ENCODE measurements around the gene FOXK1. TPM values are rescaled to one million over a fixed set of nuclear protein-coding genes. Genes with fewer than 3 reads are reported as not detected.

The FOXK1 gene
- total RNA-seq, 3 donors from 2014 or later: 30.1 to 48.5 (median 33.4) TPM

DNA sequence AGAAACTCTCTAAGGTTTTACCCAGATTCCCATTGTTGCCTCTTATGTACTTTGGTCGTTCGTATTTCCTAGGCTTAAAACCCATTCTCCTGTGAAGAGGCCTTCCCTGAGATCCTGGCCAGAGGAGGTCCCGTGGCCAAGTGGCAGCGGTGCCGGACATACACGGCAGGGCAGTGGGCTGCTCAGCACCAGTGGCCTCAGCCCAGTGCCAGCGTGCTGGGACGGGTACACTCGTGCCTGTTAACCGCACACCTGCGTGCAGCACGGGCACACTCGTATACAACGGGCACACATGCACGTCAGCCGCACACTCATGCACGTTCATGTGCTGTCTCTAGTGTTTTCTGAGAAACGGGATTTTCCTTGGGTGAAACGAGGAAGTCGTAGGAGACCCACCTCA lies 40.2 kb downstream of the FOXK1 start:
- Histone ChIP-seq H3K4me3 (no peak overlapping the region), H3K36me3 (ENCODE audit: low read depth) (no peaks in the 10 kb centered on the region), H3K4me1 (ENCODE audit: low read depth) (peaks cover 5% of the 10 kb centered on the region), H3K9me3 (no peaks in the 10 kb centered on the region)
- TF ChIP-seq, protein P1, sequence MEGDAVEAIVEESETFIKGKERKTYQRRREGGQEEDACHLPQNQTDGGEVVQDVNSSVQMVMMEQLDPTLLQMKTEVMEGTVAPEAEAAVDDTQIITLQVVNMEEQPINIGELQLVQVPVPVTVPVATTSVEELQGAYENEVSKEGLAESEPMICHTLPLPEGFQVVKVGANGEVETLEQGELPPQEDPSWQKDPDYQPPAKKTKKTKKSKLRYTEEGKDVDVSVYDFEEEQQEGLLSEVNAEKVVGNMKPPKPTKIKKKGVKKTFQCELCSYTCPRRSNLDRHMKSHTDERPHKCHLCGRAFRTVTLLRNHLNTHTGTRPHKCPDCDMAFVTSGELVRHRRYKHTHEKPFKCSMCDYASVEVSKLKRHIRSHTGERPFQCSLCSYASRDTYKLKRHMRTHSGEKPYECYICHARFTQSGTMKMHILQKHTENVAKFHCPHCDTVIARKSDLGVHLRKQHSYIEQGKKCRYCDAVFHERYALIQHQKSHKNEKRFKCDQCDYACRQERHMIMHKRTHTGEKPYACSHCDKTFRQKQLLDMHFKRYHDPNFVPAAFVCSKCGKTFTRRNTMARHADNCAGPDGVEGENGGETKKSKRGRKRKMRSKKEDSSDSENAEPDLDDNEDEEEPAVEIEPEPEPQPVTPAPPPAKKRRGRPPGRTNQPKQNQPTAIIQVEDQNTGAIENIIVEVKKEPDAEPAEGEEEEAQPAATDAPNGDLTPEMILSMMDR (IDR thresholded peaks at IDR 0.05): no peak
- ATAC-seq (no peak), DNase-seq (no peak)
- intact Hi-C loops (cut with DNase I, micrococcal nuclease): no loop called here

DNA sequence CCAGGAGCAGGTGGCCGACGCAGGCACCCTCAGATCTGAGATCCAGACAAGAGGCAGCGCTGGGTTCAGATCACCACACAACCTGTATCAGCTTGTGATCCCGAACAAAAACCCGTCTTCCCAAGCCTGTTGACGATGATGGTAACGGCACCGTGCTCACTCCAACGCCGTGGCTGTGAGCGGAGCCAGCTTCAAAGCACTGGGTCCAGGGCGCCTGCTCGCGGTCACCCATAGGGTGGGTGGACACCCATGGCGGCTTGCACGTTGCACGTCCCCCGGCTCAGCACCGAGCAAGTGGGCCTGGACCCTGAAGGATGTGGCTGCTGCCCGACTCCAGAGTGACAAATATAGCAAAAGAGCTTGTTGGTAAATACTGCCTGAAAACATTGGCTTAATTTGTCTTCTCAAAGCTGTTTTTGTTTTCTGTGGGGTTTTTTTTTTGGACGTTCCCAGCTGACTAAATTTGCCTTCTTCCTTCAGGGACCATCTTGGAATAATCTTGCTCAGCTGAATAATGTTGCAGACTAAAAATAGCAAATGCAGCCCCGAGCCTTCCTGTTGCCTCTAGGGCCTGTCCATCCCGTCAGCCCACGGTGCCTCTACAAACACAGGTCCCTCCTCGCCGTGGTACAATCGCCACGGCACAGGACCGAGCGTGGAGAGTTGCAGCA lies 41.0 kb downstream of the FOXK1 start:
- TF ChIP-seq, protein P1 (IDR thresholded peaks at IDR 0.05): no peak
- Histone ChIP-seq H3K4me1 (ENCODE audit: low read depth) (peaks cover 5% of the 10 kb centered on the region), H3K36me3 (ENCODE audit: low read depth) (no peaks in the 10 kb centered on the region), H3K9me3 (no peaks in the 10 kb centered on the region), H3K4me3 (no peak overlapping the region)
- intact Hi-C loops (cut with DNase I, micrococcal nuclease): no loop called here
- ATAC-seq (no peak), DNase-seq (no peak)

DNA sequence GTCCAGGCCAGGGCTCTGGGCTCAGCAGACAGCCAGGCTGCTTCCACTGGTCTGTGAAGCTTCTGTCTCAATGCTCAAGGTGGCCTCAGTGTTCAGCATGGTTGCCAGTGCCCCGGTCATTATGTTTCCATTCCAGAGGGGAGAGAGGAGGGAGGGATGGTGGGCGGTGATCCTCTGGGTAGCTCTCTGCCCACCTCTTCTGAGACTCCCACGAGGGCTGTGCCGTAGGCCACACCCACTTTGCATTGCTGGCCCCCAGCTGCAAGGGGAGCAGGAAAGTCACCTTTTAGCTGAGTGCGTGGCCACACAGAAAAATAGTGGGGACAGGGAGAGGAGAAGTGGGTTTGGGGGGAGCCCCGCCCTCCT lies 42.5 kb downstream of the FOXK1 start:
- intact Hi-C loops (cut with DNase I, micrococcal nuclease): no loop called here
- peak; percentile 26 for ATAC-seq

DNA sequence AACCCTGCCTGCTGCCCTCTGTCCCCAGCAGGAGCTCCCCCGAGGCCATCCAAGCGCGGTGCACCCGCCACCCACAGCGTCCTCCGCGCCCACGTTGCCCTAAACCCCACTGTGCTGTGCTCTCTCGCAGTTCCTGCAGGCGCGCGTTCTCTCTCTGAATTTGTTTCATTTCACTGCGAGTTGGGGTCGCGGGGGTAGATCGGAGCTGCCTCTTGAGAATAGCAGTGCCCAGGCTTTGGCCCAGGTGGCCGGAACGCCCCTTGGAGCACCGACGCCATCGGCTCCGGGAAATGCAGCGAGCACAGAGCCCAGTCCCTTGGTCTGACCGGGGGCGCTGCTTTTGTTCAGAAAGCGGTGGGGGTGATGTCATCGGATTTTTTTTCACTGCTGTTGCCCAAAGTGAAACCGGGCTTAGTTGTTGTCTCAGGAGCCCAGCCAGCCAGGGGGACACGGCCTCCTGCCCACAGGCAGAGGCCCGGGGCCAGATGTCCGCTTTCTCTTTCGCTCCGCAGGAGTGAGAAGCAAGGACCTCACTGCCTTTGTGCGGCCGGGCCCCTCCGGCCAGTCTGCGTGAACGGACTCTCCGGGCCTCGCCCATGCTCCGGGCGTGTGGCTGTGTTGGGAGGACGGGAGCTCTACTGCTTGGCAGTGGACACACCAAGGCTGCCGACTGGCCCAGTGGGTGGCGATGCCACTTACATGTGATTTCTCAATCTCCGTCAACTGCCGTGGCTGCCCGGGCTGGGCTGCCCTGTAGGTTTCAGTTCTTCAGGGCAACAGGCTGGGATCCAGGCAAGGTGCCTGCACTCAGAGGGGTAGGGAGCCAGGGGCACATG lies 43.1 kb downstream of the FOXK1 start:
- intact Hi-C loops (cut with DNase I, micrococcal nuclease): no loop called here
- Histone ChIP-seq H3K9me3 (no peaks in the 10 kb centered on the region), H3K4me1 (ENCODE audit: low read depth) (peaks cover 5% of the 10 kb centered on the region), H3K4me3 (no peak overlapping the region), H3K36me3 (ENCODE audit: low read depth) (no peaks in the 10 kb centered on the region)
- ATAC-seq: peak; percentile 74
- TF ChIP-seq, protein P1 (IDR thresholded peaks at IDR 0.05): no peak
- peak; percentile 62 to 79 (median 65) for DNase-seq

More for the DNA sequence above, 42.5 kb downstream of the FOXK1 start:
- Histone ChIP-seq H3K36me3 (ENCODE audit: low read depth) (no peaks in the 10 kb centered on the region), H3K4me1 (ENCODE audit: low read depth) (peaks cover 5% of the 10 kb centered on the region), H3K9me3 (no peaks in the 10 kb centered on the region), H3K4me3 (no peak overlapping the region)
- DNase-seq: no peak
- TF ChIP-seq, protein P1 (IDR thresholded peaks at IDR 0.05): no peak

DNA sequence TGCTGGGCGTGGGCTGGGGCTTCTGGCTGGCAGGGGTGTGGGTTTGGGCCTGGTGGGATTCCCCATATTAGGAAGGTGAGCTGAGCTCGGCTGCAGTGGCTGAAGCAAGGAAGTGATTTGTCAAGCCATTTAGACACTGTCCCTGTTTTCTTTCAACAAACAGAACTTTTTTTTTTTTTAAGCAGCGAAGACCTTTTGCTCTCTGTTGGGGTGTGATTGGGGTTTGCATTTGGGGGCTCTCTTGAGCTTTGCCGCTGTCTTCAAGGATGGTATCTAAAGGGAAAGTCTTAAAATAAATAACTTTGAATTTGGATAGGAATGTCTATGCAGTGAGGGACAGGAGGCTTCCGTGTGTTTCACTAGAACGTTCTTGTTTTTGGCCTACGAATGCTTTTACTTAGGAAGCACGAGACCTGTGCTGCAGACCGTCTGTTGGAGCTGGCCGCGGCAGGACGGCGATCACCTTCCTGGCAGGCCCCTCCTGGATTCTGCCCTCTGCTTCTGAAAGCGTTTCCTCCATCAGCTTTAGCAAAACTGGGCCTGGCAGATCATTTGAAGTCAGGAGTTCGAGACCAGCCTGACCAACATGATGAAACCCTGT lies 43.9 kb downstream of the FOXK1 start:
- Histone ChIP-seq H3K4me1 (ENCODE audit: low read depth) (peaks cover 5% of the 10 kb centered on the region), H3K4me3 (no peak overlapping the region), H3K36me3 (ENCODE audit: low read depth) (no peaks in the 10 kb centered on the region), H3K9me3 (no peaks in the 10 kb centered on the region)
- DNase-seq (no peak), ATAC-seq (no peak)
- intact Hi-C loops (cut with DNase I, micrococcal nuclease): no loop called here
- TF ChIP-seq, protein P1 (IDR thresholded peaks at IDR 0.05): no peak
